Stimulated activated CD8-positive, alpha-beta memory T cell treated with anti-CD3 and anti-CD28 coated beads, Interleukin-12 subunit alpha, Interleukin-12 subunit beta, amount 100 ng/mL, for 1 hour (primary cell): ENCODE results near the gene NQO2.
A peak's percentile ranks its signal among the peaks of the same experiment; 100 is the strongest.
"Not testable (repeated sequence)": the region's sequence is repeated elsewhere in the genome, so short reads cannot be mapped to it uniquely, and the experiment has no call there.

Experiments used
- DNase-seq: peaks from one replicate; pipeline ENCODE4 v3.0.0-alpha.2; 2020; ENCODE audit warnings: low read depth

The NQO2 gene

GRCh38 chr6:3013901-3014674, 14.4 kb downstream of the NQO2 start:
- no peak for DNase-seq

GRCh38 chr6:3014675-3015066, 15.0 kb downstream of the NQO2 start:
- DNase-seq = no peak

- no peak for DNase-seq
These were observed 15.4 kb downstream of the NQO2 start for GRCh38 chr6:3015144-3015543.

GRCh38 chr6:3016473-3017280, 17.0 kb downstream of the NQO2 start:
- DNase-seq = no peak

- no peak for DNase-seq
These were observed 17.6 kb downstream of the NQO2 start for GRCh38 chr6:3017304-3017703.

GRCh38 chr6:3019065-3019464, 19.4 kb downstream of the NQO2 start:
- DNase-seq = no peak

- DNase-seq = no peak
These were observed 20.1 kb downstream of the NQO2 start for GRCh38 chr6:3019749-3020320.

GRCh38 chr6:3020976-3021598, 21.4 kb downstream of the NQO2 start:
- not testable (repeated sequence) for DNase-seq

- DNase-seq = peak; percentile 37
These were observed 23.3 kb downstream of the NQO2 start for GRCh38 chr6:3022765-3023662.

- peak; percentile 87 for DNase-seq
These were observed 24.2 kb downstream of the NQO2 start for GRCh38 chr6:3023663-3024483.

- peak; percentile 4 for DNase-seq
These were observed 27.3 kb downstream of the NQO2 start for GRCh38 chr6:3026791-3027626.

- DNase-seq = not testable (repeated sequence)
These were observed 28.5 kb downstream of the NQO2 start for GRCh38 chr6:3028156-3028555.

- no peak for DNase-seq
These were observed 32.4 kb downstream of the NQO2 start for GRCh38 chr6:3031857-3032640.

GRCh38 chr6:3032986-3033385, 33.3 kb downstream of the NQO2 start:
- no peak for DNase-seq

- DNase-seq = no peak
These were observed 34.0 kb downstream of the NQO2 start for GRCh38 chr6:3033652-3034051.

- no peak for DNase-seq
These were observed 35.7 kb downstream of the NQO2 start for GRCh38 chr6:3035397-3035796.

- no peak for DNase-seq
These were observed 37.4 kb downstream of the NQO2 start for GRCh38 chr6:3036861-3037637.
